HCEC 1CT (cell line): ENCODE measurements around the gene CCDC93.
"Not testable (repeated sequence)": the region's sequence is repeated elsewhere in the genome, so short reads cannot be mapped to it uniquely, and the experiment has no call there.

Source experiments
- DNase-seq: peaks from one replicate; pipeline ENCODE4 v3.0.0-alpha.2; 2017

The CCDC93 gene

DNA sequence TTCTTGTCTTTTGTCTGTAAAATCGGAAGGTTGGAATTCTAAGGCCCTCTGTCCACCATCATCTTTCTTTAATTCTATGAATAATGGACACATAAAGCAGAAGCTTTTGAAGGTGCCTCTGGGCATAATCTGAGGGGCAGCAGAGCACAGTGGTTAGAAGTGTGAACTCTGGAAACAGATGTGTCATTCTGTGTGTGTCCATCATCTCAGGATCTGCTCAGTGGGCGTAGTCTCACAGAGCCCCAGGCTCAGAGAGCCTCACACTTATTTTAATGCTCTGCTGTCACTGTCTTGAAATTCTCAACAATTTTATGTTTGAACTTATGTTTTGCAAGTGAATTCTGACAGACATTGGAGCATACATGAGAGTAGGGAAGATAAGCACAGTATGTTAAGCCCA lies 31.0 kb upstream of the CCDC93 start:
- DNase-seq: no peak

DNA sequence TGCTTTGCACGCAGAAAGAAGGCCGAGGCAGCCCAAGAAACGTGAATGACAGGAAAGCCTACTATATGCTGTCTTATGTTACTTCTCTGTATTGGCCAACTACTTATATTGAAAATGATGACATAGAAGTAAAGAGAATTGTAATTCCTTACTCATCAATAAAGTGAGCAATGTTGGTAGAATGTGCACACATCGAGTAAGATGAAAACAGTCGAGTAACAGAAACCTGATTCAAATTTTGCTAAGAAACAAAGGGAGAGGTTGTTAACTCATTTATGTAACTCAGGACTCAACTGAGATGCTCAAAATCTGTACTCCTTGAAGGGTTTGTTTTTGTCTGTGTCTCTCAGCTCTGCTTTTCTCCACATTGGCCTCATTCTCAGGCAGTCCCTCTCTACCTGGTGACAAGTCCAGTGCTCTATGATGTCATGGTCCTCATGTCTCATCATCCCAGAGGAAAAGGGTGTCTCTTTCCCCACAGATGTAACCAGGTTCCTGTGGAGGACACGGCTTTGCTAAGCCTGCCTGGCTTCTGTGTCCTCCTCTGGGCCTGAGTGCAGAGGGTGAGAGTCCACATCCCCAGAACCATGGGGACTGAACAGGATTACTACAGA lies 30.3 kb upstream of the CCDC93 start:
- no peak for DNase-seq

DNA sequence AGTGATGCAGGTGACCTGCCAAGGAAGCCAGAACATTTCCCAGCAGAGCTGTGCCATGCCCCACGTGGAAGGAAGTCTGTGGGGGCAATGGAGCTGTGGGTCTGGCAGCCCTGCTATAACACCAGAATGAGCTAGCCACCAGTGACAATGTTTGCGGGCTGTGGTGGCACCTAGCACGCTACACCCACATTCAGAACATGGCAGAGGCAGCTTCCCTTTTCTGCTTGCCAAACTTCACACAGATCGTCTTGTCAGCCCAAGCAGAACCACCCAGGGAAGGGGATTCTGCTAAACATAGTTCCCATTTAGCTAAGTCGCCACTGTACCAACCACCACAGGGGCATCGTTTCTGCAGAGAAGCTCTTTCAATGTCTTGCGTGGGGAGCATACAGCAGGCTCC lies 27.0 kb upstream of the CCDC93 start:
- no peak for DNase-seq

DNA sequence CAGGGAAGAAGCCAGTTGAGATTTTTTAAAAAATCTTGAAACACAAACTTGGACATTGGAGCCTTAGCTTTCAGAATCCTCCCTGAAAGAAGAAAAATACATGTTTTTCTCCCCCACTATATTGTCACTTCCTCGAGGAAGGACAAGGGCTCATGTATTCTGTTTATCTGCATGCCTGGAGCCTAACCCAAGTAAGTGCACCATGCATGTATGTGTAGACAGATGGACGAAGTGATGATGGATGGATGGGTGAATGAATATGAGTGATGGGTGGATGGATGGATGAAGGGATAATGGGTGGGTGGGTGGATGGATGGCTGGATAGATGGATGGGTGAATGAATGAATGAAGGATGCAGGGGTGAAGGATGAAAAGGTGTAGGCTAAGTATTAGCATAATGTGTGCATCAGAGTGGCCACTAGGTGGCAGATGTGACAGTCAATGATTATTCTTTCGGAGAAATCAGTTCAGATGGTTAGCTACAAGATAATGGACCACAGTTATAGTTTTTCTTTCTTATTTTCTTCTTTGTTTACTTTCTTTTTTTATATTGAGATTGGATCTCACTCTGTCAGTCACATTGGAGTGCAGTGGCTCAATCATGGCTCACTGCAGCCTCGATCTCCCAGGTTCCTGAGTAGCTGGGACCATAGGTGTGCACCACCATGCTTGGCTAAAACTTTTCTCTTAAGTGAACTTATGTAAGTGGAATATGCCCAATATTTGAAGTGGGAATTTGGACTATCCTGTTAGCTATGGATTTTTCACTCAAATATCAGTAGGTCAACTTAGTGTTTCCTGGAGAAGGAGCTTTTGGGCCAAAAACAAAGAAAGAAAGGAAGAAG lies 18.5 kb upstream of the CCDC93 start:
- DNase-seq: peak; percentile 52

DNA sequence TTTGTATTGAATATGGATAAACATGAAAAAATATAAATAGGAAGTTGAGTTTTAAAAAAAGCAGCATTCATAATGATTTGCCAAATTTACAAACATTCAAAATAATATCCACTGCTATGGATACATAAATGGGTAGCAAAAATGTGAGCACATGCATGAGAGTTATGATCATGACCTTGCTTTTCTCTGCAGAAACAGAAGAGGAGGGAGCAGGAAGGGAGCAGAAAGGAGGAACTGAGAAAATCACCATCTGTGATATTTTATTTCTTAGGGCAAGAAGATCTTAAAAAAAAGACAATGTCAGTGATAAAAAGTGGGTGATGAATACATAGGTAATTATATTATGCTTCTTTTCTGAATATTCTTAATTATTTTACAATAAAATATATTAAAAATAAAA lies 17.7 kb upstream of the CCDC93 start:
- DNase-seq: no peak

DNA sequence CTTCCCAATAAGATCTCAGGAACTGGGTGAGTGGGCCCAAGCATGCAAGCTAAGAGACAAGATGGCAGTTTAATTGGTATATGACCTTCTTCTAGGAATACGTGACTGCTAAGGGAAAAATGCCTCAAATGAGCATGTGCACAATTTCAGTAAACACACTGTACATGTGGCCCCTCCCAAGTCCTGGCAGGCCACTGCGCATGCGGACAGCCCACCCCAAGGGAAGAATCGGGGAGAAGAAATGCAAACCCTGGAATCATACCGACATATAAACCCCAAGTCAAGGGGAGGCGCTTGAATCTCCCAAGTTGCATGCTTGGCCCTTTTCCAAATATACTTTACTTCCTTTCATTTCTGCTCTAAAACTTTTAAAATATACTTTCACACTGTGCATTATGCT lies 15.2 kb upstream of the CCDC93 start:
- no peak for DNase-seq

DNA sequence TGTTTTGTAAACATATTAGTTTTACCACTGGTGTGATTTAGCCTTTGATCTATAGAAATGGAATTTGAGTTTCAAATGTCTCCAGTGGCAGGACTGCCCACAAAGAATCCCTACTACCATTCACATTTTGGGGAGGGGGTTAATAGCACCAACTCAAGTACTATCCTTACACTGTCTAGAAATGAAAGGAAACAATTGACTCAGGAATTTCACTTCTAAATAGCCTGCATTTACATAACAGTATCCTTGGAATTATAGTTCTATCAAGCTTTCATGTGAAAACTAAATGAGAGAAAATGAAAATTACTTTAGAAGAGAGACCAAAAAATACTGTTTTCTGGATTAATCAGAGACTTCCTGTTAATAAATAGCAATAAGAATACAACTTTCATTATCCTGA lies 7.5 kb upstream of the CCDC93 start:
- DNase-seq: no peak

DNA sequence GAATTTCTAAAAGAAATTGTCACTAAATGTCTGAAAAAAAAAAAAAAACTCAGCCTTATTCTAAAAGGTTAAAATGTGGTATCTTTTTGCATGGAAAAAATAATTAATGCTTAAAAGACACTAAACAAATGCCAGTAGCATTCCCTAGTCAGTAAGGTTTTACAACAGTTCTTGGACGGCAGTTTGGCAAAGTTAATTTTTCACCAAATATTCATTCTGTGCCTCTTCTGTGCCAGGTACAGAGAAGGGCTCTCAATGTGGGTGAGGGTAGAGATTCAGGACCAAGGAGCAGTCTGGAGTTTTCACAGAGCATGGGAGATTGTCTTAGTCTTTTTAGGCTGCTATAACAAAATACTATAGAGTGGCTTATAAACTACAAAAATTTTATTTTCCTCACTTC lies 6.0 kb upstream of the CCDC93 start:
- no peak for DNase-seq

DNA sequence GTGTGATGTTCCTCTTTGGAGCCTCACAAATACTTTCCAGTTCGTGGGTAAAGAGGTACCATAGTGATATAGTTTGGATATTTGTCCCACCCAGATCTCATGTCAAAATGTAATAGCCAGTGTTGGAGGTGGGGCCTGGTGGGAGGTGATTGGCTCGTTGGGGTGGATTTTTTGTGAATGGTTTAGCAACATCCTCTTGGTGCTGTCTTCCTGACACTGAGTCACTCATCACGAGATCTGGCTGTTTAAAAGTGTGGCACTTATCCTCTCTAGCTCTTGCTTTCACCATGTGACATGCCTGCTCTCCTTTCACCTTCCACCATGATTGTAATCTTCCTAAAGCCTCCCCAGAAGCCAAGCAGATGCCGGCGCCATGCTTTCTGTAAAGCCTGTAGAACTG lies 3.0 kb upstream of the CCDC93 start:
- peak; percentile 70 for DNase-seq

DNA sequence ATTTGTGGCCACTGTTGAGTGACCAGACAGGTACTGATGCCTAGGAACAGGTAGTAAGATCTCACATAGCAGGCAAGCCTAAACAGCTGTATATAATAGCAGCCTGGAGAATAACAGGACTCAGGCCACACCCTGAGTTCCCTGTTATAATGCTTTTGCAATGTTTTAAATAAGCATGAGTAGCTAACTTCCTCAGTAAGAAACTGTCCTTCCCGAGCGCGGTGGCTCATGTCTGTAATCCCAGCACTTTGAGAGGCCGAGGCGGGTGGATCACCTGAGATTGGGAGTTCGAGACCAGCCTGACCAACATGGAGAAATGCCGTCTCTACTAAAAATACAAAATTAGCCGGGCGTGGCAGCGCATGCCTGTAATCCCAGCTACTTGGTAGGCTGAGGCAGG lies 1.9 kb upstream of the CCDC93 start:
- DNase-seq: not testable (repeated sequence)

DNA sequence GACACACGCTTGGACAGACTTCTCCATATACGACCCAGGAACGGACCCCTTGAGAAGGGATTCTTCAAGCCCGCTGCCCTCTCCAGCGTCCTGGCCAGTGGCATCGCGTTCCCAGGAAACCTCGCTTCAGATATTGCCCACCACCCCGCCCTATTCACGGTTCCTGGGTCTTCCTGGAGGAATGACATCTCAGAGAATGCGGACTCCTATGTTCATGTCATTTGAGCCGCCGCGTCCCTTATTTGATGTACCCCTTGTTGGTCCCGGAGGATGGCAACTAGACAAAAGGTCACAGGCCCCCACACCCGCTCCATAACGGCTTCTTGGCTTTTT lies 588 bp upstream of the CCDC93 start:
- DNase-seq: no peak

DNA sequence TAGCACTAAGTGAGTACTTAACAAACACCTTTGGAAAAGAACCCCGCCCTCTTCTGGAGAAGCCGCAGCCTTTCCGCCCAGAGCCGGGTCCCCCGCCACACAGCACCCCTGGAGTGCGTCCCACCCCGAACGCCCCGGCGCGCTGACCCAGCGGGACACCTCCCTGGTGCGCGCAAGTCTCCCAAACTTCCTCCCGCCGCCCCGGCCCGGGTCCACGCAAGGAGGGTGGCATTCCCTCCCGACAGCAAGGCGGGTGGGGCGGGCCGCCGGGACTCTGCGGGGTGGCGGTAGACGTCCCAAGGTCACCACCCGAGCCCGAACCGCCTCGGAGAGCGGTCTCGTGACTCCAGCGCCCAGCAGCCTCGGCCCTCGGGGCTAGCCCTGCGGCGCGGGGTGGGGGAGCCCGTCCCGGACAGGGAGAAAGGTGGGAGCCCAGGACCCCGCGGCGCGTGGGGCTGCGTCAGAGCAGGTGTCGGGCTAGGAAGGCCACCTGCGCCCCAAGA lies 598 bp downstream of the CCDC93 start:
- peak; percentile 43 for DNase-seq

DNA sequence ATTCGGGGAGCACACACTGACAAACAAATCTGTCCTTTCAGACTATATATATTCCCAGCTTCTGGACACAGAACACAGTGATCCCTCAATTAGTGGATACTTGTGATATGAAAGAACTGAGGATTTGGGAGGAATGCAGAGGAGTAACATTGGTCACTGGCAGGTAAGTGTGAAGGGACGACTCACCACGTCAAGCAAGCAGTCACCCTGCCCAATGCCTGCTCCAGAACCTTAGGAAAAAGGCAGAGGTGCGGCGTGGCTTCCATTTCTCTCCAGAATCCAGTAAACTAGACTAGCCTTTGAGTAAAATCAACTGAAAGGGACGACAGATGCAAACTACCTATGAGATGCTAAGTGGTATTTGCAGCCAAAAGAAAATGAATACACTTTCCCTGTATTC lies 1.1 kb downstream of the CCDC93 start:
- no peak for DNase-seq

DNA sequence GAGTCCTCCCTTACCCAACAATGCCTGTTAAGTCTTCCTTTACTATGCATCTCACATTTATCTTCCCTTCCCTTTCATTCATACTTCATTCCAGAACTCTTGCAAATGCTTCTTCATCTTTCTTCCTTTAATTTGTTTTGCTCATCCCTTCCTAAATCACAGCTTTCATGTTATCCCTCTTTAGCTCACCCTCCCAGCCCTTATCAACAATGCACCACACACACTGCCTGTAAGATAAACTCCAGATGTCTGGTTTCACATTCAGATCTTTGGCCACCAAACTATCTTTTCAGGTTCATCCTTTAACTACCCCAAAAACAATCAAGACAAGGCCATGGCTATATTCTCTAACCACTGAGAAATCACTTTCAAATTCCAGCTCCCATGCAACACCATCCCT lies 3.4 kb downstream of the CCDC93 start:
- DNase-seq: no peak

DNA sequence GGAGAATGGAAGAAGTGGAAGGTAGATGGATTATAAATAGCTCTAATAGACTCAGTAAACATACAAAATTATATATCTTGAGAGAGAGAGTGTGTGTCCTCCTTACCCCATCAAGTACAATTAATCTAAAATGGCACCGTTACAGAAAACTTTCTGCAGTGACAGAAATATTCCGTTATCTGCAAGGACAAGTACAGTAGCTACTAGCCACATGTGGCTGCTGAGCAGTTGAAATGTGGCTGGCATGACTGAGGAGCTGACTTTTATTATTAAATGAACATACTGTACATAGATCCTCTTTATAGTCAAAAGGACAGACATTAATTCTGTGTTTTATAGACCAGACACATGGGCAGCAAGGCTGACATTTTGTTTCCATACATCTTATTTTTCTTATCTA lies 7.0 kb downstream of the CCDC93 start:
- DNase-seq: no peak

DNA sequence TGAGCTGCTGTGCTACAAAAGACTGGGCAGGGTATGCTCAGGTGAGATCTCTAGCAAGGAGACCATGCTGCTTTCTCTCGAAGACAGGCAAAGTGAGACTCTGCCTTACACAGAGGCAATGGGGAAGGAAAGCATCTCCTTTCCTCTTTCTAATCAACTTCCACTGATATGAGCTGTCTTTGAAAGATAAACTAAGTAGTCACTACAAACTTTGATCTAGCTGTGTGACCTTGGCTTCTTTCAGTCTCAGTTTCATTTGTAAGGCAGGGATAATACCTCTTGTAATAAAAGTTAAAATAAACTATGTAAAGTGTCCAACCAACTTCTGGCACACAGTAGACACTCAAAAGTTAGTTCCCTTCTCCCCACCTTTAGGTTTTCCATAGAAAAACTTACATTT lies 7.5 kb downstream of the CCDC93 start:
- DNase-seq: no peak

DNA sequence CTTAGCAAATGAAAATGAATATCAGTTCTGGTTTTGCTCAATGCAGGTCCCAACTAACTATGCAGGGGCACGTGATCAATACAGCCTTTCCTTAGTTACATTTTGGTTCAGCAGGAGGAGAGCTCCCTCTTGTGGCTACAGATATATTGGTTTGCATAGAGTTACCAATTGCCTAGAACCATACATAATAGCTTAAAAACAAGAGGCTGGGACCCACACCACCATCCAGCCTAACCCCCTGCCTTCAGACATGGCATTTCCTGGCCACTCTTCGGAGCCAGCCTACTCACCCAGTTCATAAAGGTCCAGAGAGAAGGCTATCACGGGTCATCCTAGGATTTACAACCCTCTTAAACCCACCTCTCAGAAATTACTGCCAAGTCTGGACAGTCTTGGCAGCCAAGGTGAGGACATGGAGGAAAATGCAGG lies 10.5 kb downstream of the CCDC93 start:
- peak; percentile 66 for DNase-seq

DNA sequence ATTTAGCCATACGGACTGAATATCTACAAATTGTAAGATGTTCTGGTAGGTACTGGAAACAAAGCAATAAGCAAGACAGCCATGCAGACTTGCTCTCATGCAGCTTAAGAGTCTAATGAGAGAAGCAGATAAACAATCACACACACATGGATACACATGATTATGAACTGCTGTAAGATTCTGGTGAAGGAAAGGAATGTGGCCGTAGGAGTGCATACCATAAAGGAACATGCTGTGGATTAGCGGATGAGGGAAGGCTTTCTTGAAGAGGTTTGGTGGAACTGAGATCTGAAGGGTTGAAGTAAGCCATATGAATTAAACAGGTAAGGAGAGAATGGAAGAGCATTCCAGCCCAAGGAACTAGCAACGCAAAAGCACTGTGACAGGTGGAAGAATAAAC lies 13.8 kb downstream of the CCDC93 start:
- no peak for DNase-seq

DNA sequence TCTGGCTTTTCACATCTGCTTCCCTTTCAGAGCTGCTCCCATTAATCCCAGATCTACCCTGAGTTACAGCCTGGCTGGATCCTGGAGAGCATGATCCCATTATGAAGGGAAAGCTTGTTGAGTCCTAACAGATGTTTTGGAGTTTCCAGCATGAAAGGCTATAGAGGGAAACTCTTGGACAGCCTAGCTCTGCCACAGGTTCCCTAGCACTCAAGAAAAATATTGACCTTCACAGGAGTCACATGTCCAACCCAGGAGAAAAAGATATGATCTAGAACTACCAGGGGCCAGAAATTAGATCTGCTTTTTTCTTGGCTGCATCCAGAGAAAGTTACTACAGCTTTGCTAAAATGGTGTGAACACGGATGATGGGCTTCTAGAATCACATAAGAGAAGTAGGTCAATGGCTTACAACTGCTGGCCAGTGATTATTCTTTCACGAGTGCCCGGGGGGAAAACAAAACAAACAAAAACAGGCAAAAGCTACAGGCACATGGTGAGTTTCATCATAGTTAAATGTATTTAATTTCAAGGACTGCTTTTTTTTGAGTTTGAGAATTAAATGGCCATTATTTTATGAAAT lies 15.9 kb downstream of the CCDC93 start:
- DNase-seq: no peak

DNA sequence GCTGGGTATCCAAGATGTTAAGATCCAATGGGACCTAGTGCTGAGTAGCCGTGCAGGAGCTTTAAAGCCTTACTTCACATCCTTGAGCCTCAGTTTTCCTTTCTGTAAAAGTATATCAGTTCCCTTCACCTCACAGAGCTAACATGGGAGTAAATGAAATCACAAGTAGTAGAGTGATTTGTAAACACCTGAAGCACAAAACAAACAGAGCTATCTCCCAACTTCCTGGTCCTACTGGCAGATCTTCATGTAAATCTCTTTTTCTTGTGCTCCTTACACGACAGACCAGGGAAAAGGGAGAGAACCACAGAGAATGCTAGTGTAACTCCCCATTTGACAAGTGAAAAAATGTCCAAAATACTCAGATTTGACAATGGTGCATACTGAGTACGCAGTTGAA lies 17.3 kb downstream of the CCDC93 start:
- no peak for DNase-seq

DNA sequence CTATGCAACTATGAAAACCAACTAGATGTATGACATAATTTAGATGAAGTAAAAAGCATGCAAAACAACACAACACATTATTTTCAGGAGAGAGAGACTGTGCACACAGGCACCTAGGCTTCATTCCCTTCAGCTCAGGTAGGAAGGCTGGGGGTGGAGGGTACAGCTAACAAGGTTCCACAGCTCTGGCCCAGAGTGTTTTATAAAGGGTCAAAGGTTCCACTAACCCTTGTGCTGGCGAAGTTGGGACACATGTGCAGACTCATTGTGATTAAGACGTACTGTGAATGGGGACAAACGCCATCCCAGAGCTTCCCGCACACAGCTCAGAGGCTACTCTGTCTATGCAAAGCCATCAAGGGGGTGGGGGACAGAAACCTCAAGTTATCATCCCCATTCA lies 19.1 kb downstream of the CCDC93 start:
- no peak for DNase-seq

DNA sequence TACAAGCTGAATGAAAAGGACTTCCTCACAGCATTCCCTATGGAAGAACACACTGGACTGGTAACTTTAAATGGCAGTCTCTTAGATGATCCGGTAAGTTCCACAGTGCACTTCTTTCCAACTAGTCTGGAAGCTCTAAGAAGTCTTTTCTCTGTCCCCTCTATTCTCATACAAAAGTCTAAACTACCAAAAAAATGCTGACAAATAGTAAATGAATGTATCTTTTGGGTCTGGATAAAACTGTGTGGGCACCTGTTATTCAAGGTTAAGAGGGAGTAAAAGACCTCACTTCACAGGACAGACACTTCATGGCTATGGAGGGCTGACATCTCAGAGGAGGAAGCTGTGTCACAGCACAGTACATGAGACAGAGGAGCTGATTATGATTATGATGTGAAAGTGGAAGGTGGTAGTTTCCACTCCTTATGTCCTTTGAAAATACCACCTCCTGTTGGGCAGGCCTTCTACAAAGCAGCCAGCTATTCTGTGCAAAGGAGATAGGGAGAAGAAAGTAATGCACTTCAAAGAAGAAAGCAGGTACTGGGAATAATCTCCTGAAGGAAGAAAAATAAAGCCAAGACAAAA lies 23.9 kb downstream of the CCDC93 start:
- DNase-seq: no peak

DNA sequence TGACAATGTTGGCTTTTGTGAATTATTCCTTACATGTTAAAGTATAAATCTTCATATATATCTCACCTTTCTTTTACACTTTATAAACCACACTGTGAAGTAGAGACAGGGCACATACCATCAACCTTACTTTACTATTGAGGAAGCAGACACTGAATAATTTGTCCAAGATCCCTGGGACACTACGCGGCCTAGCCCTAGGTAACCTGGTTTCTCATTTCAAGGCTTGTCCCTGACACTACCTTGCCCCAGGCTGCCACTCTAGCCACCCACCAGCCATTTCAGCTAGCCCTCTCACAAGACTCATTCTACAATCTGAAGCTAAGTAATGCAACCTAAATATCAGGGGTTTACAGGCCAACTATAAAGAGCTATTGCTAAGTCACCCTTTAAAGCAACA lies 26.7 kb downstream of the CCDC93 start:
- no peak for DNase-seq

DNA sequence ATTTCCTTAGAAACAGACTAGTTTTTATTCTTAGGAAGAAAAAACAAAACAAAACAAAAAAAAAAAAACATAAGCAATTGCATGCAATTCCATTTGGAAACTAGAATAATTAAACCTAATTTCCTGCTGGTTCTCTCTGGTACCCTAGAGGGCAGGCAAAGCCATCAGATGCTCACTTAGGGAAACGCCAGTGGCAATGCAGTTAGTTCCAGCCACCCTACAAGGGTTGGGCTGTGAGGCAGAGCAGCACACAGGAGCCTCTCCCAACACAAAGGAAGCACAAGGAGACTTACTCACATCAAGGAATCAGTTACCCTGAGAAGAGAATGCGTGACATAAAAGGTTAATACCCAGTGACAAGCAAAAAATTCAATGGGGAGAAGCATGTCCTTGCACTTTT lies 28.8 kb downstream of the CCDC93 start:
- no peak for DNase-seq
